Nucleus accumbens (tissue), 56 donors: ENCODE results near the gene IFI44.

Source experiments
- DNase-seq, 56 donors: peaks; one replicate each; lab custom pipeline; 2025; lab: John Stamatoyannopoulos, UW

IFI44 gene

GRCh38 chr1:78650114-78650660 lies 556 bp downstream of the IFI44 start:
- DNase-seq: no peak

DNA sequence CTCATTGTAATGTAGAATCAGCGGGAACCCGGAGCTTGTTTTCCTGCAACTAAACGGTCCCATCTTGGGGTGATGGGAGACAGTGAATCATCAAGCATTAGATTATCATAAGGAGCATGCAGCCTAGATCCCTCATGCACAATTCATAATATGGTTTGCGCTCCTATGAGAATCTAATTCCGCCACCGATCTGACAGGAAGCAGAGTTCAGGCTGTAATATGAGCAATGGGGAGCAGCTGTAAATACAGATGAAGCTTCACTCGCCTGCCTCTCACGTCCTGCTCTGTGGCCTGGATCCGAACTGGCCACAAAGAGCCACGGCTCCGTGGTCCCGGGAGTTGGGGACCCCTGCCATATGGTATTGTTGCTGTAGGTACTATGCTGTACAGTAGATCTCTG lies 1.6 kb downstream of the IFI44 start:
- DNase-seq: peak in 5 of 56 donors; percentile 1 to 13 (median 7)

- DNase-seq: no peak
Observed at GRCh38 chr1:78652019-78652560, 2.5 kb downstream of the IFI44 start.

GRCh38 chr1:78658901-78659300 lies 9.3 kb downstream of the IFI44 start:
- no peak for DNase-seq

DNA sequence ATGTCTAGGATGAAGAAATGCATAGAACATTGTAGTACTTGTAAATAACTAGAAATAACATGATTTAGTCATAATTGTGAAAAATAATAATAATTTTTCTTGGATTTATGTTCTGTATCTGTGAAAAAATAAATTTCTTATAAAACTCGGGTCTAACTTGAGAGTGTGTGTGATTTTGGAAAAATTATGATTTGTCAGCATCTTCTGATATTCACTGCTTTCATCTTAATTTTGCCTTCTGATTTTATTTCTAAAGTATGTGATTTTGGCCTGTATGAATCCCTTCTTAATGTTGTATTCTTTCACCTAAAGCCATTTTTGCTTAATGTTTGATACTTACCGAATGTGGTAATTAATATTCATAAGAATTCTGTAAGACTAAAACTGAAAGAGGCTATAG lies 14.3 kb downstream of the IFI44 start:
- DNase-seq: no peak

- no peak for DNase-seq
Observed at GRCh38 chr1:78664763-78665162, 15.1 kb downstream of the IFI44 start.

DNA sequence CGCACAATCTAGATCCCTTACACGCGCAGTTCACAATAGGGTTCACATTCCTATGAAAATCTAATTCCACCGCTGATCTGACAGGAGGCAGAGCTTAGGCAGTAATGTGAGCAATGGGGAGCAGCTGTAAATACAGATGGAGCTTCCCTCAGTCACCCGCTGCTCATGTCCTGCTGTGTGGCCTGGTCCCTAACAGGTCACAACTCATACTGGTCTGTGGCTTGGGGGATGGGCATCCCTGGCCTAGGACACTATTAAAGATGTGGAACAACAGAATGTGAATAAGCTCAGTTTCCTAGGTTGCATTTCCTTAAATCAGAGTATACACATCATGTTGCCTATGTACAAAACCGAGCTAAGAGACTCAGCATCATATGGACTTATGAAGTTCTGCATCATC lies 16.2 kb downstream of the IFI44 start:
- no peak for DNase-seq

DNA sequence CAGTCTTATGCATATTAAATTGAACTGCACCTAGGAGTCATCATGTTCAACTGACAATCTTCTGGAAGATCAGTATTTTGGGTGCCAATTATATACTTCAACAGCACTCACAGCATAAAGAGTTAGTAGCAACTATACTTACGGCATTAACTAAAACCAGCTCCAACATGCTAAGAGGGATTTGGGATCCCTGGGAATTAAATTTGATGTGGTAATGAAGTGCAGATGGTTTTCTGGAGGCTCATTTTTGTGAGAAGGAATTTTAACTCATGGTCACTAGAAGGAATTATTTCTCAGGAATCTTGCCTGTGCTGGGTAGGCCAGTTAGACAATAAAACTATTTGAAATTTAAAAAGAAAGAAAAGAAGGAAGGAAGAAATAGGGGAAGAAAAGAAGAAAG lies 18.3 kb downstream of the IFI44 start:
- DNase-seq: no peak

DNA sequence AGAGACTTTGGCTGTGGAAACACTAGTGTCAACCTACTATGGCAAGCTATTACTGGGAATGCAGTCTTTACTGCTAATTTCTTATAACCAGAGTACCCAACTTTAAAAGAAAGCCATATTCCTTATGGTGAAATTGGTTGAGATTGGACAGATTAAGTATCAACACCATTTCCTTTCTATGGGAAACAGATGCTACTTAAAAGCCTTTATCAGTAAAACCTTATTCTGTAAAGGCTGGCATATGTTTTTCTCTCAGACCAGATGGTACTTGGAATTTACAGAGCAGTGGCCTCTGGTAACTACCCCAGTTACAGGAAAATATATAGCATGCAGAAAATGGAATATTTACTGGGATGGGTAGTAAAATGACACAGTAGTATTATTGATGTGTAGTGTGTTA lies 18.8 kb downstream of the IFI44 start:
- no peak for DNase-seq

DNA sequence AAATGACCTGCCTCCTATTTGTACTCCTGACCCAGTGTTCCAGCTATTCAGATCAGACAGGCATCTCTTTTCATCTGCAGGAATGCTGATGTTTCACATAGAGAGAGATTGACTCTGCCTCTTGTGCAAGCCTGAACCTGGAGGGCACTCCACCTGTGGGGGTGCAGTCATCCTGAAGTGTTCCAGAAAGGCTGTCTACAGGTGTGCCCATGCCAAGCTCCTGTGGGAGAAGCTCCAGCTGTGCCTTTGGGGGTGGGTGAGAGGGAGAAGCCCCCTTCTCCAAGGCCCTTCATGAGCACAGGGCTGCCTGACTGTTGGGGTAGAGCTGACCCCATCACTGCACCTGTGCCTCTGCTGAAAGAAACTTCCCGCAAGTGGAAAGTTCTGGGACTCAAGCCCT lies 22.8 kb downstream of the IFI44 start:
- DNase-seq: no peak

DNA sequence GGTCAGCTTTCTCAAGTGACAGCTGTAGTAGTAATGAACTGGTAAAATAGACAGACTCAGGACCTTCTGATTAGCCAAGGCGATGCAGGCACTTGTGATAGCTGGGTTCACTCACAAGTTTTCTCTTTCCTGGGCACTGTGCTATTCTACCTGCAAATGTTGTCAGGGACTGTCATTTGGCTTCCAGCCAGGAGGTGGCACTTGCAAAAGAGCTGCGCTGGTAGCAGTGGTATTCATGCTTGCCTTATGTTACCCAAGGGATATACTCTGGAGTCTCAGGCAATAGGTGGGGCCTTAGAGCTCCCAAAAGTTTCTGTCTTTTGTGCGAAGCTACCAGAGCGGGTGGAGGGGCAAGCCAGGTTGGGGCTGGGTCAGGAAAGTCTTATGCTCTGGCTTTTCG lies 23.5 kb downstream of the IFI44 start:
- DNase-seq: no peak

DNA sequence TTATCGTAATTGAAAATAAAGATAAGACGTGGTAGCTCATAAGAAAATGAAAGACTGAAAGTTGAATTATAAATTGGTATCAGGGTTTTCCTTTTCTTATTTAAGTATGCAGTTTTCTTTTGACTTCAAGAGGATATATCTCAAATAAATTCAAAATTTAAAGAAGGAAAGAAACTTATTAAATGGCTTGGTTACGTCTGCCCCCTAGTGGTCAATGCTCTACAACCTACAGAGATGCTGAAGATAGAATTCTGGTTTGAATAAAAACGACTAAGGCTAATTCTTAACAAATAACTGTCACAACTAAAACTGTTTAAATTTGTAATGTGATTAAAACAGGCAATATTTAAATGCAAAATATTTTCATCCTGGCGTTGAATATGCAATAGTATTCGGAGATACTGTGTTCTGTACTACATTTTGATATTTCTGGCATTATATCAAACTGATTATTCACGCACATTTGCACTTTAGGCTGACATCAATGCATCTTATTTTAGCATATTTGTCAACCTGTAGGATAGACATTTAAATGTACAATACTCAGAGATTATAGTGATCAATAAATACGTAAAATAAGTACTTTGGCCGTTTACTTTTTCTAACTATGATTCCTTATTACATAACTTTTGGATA lies 26.8 kb downstream of the IFI44 start:
- DNase-seq: peak in 13 of 56 donors; percentile 3 to 76 (median 19)

- no peak for DNase-seq
Observed at GRCh38 chr1:78676993-78677392, 27.4 kb downstream of the IFI44 start.

- no peak for DNase-seq
Observed at GRCh38 chr1:78677788-78678187, 28.2 kb downstream of the IFI44 start.

DNA sequence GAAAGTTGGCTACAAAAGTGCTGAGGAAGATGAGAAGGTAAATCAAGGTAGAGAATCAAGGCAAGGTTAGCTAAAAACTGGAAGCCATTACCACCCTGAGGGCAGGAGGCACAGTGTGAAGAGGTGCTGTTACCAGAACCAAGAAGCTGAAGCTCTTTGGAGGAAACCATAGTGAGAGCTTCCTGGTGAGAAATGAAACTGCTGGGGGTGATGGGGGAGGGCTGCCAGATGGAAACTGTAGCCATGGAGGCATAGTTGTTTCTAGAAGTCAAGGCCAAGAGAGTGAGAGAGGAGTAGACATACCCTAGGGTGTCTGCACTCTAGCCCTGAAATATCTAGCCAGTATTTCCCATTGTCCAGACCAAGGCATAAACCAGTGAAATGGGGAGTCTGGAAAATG lies 28.7 kb downstream of the IFI44 start:
- DNase-seq: no peak

DNA sequence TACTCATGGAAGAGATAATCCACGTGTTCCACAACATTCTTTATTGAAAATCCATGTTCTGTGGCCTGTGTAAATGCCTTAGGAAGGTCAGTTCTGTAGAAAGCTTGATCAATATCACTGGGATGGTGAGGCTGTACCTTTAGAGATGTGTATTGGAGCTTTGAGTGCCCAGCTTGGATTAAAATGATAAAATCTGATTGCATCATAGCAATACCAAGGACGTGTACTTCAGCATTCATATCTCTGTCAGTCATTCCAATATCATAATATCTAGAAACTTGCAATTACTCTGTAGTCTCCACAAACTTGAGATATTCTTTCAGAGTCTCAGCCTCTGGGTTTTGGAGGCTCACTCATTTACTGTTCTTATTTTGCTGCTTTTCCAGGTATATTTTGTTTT lies 31.6 kb downstream of the IFI44 start:
- DNase-seq: no peak

DNA sequence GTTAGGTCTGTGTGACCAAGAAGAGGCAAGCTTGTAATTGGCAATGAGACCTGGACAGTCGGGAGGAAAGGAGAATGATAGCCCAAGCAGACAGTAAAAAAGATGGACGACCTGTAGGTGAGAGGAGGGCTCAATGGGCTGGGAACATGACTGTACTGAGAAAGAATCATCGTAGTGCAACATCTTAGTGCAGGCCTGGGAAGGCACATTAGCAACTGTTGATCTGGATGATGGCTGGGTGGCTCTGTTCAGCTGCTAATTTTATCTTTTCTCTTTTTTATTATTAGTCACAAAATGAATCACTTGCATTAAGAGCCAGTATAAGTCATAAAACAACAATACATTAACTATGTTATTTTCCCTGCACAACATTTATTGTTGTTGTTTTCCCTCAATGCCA lies 32.9 kb downstream of the IFI44 start:
- DNase-seq: peak in 1 of 56 donors; percentile 11

- DNase-seq: no peak
Observed at GRCh38 chr1:78683079-78683478, 33.4 kb downstream of the IFI44 start.

GRCh38 chr1:78687315-78687714 lies 37.7 kb downstream of the IFI44 start:
- DNase-seq: no peak

DNA sequence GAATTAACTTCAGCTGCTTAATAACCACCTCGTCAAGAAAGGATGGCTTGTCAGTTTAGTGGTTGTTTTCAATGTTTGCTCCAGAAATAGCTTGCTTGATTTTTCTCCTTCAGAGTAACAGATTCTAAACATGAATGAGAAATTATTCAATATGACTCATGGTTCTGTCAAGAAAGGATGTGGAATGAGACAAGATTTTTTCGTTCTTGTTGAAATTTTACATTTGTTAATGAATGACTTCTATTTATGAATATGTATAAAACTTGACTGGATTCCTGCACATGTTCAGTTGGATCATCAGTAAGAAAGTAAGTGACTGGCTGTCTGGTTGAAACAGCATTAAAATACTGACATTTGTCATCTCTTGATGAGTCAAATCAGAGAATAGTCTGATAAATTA lies 38.3 kb downstream of the IFI44 start:
- DNase-seq: no peak

DNA sequence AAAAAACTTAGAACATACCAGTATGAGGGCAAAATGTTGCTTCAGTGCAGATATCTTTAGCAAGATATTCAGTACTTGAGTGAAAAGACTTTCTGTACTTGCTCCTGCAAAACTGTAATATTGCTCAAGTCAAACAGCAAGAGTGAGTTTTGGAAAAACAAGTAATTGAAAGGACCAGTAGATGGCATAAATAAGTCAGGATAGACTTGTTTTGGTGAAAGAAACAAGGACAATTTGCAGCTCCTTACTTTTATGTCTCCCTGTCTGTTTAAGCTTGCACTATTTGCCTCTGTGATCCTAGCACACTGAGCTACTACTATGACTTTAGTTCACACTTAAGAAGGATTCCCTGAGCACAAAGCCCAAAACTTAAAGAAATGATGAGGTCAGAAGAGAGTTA lies 39.1 kb downstream of the IFI44 start:
- no peak for DNase-seq

- DNase-seq: no peak
Observed at GRCh38 chr1:78690516-78690915, 40.9 kb downstream of the IFI44 start.
